ENCODE measurements around the gene HOXA7. TPM values are rescaled to one million over a fixed set of nuclear protein-coding genes. Genes with fewer than 3 reads are reported as not detected.
A peak's percentile ranks its signal among the peaks of the same experiment; 100 is the strongest.

Gene HOXA7
- total and polyA plus RNA-seq, 2 donors (not counting 3 experiments of a cell fraction or from before 2014, with no cell fraction given), result 18.1 to 18.5 TPM

- Histone ChIP-seq H3K4me3 (replicated peaks in 1 of 3; ENCODE audit: insufficient read depth in 1 of 3, low read depth in 1 of 3, low read length in 3 of 3) (peak overlapping the region in 1 of 3 experiments; percentile 24), H3K9ac (replicated peaks; ENCODE audit: extremely low read depth, insufficient read depth, low read length) (peak overlapping the region; percentile 84)
These were observed 18.0 kb downstream of the HOXA7 start for GRCh38 chr7:27138472-27138871.

More at GRCh38 chr7:27138472-27138871, 18.0 kb downstream of the HOXA7 start:
- no peak for DNase-seq (ENCODE audit: low read depth, low spot score)
- Histone ChIP-seq H3K4me1 (ENCODE audit: control insufficient read depth, extremely low read depth, insufficient read depth, low read length) (peaks cover 82% of the 10 kb centered on the region), H3K27me3 (ENCODE audit: control insufficient read depth in 2 of 2, insufficient read depth in 2 of 2, low read length in 2 of 2) (no peaks in the 10 kb centered on the region), H2AFZ (ENCODE audit: low read depth, low read length) (no peak overlapping the region), H3K9me3 (replicated peaks; ENCODE audit: control insufficient read depth, insufficient read depth, low read length) (no peaks in the 10 kb centered on the region), H3K27ac (ENCODE audit: insufficient read depth, low read depth, low read length) (peak overlapping the region; percentile 82), H3K9me1 (replicated peaks; ENCODE audit: control insufficient read depth, extremely low read depth, insufficient read depth, low read length) (no peaks in the 10 kb centered on the region), H3K79me2 (ENCODE audit: control insufficient read depth, insufficient read depth, low read length) (peaks cover 85% of the 10 kb centered on the region), H3K36me3 (ENCODE audit: control insufficient read depth in 2 of 2, extremely low read depth in 1 of 2, insufficient read depth in 2 of 2, low read length in 2 of 2) (peaks cover 0 to 7% of the 10 kb centered on the region in 2 experiments), H3K4me2 (ENCODE audit: insufficient read depth, low read length) (peak overlapping the region; percentile 92), H4K20me1 (replicated peaks; ENCODE audit: control insufficient read depth, extremely low read depth, insufficient read depth, low read length) (no peaks in the 10 kb centered on the region)
- dilution Hi-C loops (cut with MboI; ENCODE audit: extremely low pct_ligation_motif_present, low sequenced_read_pairs) (no loop called here), intact Hi-C loops (cut with micrococcal nuclease) (no loop called here)
- CTCF ChIA-PET, result interaction anchor here (1.9 kb wide), 1 partner anchor 23 kb away, joined by 6 read pairs; no protein-coding TSS in a partner anchor
- no peak for TF ChIP-seq CTCF (IDR thresholded peaks at IDR 0.05; ENCODE audit: extremely low read depth in 1 of 2, insufficient read depth in 1 of 2, low read depth in 1 of 2, low read length in 2 of 2)
- no peak for TF ChIP-seq EZH2 (IDR thresholded peaks at IDR 0.05; ENCODE audit: borderline replicate concordance, low read depth, low read length, severe bottlenecking)
- TF ChIP-seq GATA2 (IDR thresholded peaks at IDR 0.05; ENCODE audit: insufficient read depth, insufficient read length, low read depth, low read length), result no peak
- TF ChIP-seq FOS (IDR thresholded peaks at IDR 0.05; ENCODE audit: borderline replicate concordance, insufficient read depth, low read length), result no peak
- TF ChIP-seq JUN (IDR thresholded peaks at IDR 0.05; ENCODE audit: borderline replicate concordance, insufficient read depth, insufficient read length, low read depth), result no peak
- no peak for TF ChIP-seq MAX (IDR thresholded peaks at IDR 0.05; ENCODE audit: insufficient read depth, insufficient read length)
- TF ChIP-seq POLR2A (IDR thresholded peaks at IDR 0.05; ENCODE audit: low read depth, low read length), result no peak
- TF ChIP-seq MYC (IDR thresholded peaks at IDR 0.05; ENCODE audit: low read depth, low read length), result no peak
- TF ChIP-seq POLR2AphosphoS5 (IDR thresholded peaks at IDR 0.05; ENCODE audit: insufficient read depth, low read depth, low read length), result no peak
- FAIRE-seq, result no peak
- POLR2A ChIA-PET, result no interaction called here
- no TSS peak for BruUV-seq (replicated peaks)
